NCI-H146 treated with DMSO at 0.1 percent for 48 hours (cell line): ENCODE results near the gene PRPSAP1.

Experiments
- DNase-seq: peaks from one replicate; lab custom pipeline; 2025; ENCODE audit not compliant: unreplicated experiment; lab: John Stamatoyannopoulos, UW

The PRPSAP1 gene

DNA sequence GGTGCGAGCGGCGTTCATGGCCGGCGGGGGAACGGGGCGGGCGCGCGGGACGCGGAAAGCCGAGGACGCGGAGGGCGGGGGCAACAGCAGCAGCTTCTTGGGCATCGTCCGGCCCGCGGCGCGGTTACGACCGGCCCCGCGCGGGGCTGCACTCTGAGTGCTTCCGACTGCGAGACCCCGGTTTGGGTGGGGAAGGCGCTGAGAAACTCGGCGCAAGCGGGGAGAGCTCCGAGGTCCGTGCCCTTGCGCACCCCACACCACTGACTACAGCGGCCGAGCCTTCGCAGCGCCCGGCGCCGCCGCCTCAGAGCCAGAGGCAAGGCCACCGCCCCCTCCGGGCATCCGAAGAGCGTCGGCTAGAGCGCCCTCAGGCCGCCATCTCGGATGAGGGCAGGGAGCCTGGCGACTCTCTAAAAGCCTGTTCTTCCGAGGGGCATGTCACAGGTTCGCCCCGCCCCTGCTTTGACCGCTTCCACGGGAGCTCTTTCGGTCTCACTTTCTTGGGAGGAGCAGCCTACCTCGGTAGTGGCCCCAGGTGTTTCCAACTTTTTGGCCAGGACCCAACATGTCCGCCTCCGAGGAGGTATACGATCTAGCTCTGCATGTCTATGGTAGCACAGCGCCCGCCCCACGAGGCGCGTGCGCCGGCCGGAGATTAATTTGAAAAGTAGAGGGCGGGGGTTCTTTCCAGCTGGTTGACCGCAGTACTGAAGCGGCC, at the start of gene PRPSAP1:
Gene PRPSAP1, minus strand, starts transcription at position 318 of the 718 bp plus-strand sequence. Its CDS starts 213 bp downstream, at position 105.
- peak; percentile 92 for DNase-seq

DNA sequence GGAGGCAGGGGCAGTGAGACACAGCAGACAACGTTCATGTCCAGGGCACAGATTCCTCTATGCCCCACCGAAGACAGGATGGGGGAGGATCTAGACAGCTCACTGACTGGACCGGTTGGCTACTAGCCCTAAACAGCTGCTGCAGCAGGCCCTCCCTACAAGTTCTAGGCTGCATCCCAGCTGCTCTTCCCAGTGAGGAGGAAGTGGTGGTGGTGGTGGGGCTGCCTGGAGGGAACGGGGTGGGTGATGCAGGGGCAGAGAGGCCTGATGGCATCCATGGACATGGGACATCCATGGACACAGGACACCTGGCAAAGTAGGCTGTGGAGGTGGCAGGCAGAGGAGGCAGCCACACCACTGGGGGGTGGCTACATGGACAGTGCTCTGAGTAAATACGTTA, 49.0 kb upstream of the PRPSAP1 start:
- no peak for DNase-seq

DNA sequence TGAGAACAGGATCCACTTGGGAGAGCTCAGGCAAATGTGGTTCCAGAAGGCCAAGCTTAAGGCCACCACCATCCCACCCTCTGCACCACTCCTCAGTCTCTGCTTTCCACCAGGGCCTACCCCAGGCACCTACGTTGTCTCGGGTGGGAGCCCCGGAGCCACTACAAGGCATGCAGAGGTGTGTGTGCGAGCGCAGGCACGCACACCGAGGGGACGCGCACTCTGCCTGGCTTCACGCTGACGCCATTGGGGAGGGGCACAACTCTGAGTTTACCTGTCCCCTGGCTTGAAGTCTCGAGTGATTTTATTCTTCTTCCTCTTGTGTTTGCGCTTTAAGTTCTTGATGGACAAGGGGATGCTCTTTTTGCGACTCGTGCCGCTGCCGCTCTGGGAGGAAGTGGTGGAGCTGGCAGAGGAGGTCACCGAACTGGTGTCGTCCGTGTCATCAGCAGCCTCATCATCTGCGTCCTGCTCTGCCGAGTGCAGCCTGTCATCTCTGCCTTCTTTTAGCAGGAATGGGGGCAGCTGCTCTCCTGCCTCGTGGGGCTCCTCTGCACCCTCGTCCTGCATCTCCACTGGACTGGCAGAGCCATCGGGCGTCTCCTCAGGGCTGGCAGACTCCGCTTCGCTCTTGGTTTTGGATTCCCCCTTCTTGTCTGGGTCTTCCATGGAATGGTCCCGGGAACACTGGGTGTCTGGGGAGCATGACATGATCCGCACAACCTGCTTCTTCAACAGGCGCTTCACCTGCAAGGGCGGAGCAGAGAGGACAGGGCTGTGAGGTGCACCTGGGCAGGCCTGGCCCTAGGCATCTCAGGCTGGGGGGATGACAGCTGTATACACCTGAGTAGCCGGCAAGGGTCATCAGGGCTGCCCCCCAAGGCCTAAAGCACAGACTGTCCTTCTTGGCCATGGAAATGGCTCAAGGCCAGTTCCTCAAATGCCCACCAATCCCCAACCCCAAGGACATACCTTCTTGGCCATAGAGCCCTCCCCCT, 45.8 kb upstream of the PRPSAP1 start:
- DNase-seq, result no peak

DNA sequence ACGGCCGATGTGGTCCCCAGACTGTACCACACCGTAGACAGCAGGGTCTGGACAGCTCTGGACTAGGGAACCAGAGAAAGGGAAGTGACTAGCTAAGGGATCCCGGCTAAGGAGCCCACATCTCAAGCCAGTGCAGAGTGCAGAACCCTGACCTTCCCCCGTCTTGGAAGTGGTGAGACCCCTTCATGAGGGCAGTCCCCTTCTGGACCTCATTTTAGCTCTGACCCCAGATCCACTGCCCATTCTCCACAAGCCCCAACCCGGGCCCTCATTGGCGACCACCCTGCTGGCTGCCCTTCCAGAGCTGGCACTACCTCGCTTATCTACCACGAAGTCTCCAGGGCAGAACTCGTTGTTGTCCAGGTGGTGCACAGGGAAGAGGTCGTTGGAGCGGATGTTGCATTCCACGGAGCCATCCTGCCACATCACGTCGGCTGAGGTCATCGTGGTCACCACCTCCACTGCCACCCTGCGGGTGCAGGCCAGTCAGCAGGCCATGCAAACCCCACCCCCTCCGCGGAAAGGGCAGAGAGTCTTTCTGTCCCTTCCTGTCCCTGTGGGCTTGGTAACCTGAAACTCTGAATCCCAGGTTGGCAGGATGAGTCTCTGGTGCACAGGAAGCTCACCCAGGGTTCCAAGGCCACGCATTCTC, 44.9 kb upstream of the PRPSAP1 start:
- DNase-seq, result no peak

DNA sequence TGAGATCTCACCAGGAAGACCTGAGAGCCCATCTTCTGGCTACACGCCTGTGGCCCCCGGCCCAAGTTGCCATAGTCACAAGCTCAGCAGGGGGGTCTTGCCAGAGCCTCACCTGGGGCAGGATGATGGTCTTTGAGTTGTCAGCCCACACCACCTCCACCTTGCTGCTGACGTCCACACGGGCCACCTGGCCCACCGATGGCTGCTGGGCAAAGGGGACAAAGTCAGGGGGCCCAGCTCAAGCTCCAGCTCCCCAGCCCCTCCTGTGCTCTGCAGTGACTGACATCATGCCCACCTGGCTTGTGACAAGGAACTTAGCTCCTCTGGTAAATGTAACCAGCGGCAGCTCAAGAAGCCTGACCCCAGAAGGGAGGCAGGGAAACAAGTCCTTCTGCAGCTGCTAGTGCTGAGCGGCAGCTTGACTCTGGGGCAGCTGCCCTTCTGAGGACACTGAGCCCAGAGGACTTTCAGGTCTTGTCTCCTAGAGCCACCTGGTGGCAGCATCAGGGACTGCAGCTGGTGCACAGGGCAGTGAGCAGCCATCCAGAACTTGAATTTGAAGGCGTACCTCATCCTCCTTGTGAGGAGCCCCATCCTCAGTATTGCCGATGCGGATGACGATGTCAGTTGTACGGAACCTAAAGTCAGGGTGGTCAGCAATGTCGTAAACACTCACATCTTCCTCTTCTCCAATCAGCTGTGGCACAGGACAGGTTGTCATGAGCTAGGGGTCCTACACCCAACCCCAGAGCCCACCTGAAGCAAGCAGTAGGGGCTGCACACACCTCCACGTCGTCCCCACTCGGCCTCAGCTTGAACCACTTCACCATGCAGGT, 44.2 kb upstream of the PRPSAP1 start:
- DNase-seq, result peak; percentile 13

DNA sequence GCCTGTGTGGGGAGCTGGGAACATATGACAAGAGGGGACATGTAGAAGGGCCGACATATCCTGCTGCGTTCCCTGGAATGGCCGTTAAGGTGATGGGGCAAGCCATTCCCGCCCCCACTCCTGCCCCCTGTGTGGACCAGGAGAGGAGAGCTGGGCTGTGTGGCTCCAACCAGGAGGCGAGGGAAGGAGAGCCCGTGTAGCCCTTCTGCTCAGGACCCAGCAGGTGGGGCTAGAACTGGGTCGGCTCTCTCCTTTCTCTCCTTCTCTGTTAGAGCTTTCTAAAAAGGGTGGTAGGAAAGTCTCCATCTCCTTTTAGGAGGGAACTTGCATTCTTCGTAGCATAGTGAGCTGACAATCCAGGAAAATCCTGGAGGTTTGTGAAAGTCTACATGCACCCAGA, 43.5 kb upstream of the PRPSAP1 start:
- DNase-seq, result no peak

GRCh38 chr17:76395980-76396379, 42.3 kb upstream of the PRPSAP1 start:
- DNase-seq, result no peak

GRCh38 chr17:76394166-76394565, 40.5 kb upstream of the PRPSAP1 start:
- DNase-seq, result no peak

DNA sequence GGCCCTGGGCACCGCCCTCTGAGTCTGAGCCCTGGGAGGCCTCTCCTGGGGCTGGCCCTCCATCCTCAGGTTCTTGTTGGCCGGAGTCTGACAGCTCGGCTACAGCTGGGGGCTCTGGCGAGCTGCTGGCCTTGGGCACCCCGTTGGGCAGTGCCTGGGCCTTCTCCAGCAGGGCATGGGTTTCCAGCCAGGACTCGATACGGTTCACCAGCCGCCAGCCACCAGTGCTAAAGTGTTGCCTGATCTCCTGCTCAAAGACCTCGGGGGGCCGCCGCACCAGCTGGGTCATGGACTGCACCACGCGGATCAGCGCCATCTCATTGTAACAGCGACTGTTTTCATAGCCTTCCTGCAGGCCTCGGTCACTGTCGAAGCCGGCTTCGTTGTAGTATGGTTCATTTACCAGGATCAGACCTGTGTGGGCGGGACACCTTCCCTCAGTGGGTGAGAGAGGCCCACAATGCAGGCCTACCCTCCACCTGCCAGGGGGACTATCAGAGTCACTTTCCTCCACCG, 37.5 kb upstream of the PRPSAP1 start:
- no peak for DNase-seq

- DNase-seq, result no peak
Observed at GRCh38 chr17:76390003-76390421, 36.3 kb upstream of the PRPSAP1 start.

DNA sequence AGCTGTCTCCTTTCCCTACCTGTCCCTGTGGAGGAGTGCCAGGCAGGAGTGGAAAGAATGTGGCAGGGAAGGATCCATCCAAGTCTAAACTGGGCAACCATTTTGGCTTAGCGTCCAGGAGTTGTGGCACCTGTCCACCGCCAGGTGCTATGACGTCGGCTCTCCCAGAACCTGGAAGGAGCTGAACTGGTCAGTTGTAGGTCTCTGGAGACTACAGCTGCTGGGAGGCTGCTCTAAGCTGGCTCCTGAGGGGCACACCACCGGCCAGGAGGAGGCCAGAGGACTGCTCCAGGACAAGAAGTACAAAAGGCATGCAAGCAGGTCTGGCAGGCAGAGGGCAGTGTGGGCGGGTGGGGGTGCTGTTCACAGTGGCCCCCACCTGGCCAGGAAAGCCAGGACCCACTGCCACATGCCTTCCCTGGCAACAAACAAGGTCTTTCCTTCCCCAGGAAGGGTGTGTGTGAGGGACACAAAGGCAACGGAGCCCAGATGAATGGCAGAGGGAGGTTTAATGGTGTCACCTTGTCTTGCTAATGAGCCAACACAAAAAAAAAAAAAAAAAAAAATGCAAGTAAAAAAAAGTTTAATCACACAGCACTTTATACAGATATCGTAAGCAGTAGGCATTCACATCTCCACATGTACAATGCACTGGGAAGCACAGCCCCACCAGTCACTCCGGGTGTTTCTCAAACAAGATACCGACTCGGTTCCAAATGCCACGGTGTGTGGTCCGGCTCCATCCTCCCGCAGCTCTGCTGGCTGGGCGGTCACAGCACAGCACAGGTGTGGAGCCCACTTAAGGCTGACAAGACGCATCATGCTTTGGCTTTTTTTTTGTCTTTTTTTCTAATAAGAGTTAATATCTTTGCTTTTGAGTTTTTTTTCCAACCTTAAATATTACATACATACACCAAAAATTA, 35.5 kb upstream of the PRPSAP1 start:
- DNase-seq, result no peak

DNA sequence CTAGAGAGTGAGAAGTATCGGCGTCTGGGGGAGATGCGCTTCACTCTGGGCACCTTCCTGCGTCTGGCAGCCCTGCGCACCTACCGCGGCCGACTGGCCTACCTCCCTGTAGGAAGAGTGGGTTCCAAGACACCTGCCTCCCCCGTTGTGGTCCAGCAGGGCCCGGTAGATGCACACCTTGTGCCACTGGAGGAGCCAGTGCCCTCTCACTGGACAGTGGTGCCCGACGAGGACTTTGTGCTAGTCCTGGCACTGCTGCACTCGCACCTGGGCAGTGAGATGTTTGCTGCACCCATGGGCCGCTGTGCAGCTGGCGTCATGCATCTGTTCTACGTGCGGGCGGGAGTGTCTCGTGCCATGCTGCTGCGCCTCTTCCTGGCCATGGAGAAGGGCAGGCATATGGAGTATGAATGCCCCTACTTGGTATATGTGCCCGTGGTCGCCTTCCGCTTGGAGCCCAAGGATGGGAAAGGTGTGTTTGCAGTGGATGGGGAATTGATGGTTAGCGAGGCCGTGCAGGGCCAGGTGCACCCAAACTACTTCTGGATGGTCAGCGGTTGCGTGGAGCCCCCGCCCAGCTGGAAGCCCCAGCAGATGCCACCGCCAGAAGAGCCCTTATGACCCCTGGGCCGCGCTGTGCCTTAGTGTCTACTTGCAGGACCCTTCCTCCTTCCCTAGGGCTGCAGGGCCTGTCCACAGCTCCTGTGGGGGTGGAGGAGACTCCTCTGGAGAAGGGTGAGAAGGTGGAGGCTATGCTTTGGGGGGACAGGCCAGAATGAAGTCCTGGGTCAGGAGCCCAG, 33.5 kb upstream of the PRPSAP1 start:
- DNase-seq, result no peak

GRCh38 chr17:76385892-76386786, 32.4 kb upstream of the PRPSAP1 start:
- peak; percentile 35 for DNase-seq

DNA sequence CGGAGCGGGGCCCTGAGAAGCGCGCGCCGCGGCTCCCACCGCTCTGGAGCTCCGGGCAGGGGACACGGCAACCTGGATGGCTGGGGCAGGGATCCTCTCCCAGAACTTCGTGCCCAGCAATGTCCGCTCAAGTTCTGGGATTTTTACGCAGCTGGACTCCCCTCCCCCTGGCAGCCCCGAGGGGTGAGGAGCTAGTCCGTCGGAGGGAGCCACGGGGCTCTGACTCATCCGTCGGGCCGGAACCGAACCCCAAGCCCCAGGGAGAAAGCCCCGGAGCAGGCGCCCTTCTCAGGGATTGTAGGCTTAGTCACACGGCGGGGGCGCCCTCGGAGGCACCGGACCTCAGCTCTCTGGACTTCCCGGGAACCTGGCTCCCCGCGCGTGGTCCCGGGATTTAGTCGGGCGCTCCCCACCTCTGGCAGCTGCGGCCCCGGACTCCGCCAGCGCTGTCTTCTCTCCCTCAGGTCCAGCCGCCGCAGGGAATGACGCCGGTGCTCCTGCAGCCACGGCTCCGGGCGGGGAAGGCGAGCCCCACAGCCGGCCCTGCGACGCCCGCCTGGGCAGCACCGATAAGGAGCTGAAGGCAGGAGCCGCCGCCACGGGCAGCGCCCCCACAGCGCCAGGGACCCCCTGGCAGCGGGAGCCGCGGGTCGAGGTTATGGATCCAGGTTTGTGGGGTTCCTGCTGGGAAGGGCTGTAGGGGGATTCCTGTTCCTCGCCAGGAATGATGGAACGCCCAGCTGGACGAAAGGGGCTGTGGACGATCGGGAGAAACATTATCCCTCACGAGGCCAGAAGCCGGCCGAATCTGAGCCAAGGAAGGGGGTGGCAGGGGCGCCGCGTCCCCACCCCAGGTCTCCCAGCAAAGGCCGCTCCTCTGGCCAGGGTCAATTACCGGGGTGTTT, 31.5 kb upstream of the PRPSAP1 start:
- DNase-seq, result no peak

DNA sequence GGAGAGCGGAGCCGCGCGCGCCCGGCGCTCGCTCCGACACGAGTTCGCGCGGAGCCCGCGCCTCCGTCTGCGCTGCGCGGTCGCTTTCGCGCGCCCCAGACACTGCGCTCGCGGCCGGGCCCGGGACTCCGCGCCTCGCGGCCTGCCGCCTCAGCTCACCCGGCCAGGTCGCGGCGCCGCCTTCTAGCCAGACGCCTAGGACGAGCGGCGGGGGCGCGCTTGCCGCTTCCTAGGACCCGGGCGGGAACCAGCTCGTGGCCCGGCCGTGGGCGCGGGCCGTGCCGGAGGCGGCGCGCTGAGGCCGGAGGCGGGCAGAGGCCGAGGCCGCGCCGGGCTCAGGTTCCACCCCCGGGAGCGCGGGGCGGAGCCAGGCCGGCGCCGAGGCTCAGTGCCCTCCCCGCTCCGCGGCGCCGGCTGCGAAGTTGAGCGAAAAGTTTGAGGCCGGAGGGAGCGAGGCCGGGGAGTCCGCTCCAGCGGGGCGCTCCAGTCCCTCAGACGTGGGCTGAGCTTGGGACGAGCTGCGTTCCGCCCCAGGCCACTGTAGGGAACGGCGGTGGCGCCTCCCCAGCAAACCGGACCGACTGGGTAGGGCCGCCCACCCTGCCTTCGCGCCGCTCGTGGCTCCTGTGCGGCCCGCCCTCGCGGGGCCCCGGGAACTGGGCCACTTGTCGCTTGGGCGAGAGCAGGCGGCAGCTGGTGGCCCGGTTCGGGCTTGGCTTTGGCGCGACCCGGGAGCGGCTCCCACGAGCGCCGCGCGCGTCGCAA, 30.7 kb upstream of the PRPSAP1 start, which contains the start of gene SPHK1:
Gene SPHK1, plus strand, starts transcription at position 388 of the 765 bp plus-strand sequence. CDS start 1,036 bp downstream, outside the sequence.
- DNase-seq, result peak; percentile 10
